Mesenteric fat pad (tissue), 1 donor: ENCODE measurements around the gene IL2RG. TPM values are rescaled to one million over a fixed set of nuclear protein-coding genes. Genes with fewer than 3 reads are reported as not detected.

ENCODE experiments used
- DNase-seq: peaks from one replicate; pipeline ENCODE4 v3.0.0-alpha.2; 2020; ENCODE audit warnings: low spot score
- total RNA-seq: library from RNA; stranded (reverse); fragmentation: NEBNext Ultra II Directional; extraction: Animal tissue kit (Norgen Biotek cat#: 25700); gene quantifications from one replicate; pipeline ENCODE4 v1.2.1, GENCODE V29; 2021
- donor health status: DM: yes; HTN: yes; CAD: no.

IL2RG gene
- total RNA-seq, 1 donor from 2014 or later = 5.8 TPM

DNA sequence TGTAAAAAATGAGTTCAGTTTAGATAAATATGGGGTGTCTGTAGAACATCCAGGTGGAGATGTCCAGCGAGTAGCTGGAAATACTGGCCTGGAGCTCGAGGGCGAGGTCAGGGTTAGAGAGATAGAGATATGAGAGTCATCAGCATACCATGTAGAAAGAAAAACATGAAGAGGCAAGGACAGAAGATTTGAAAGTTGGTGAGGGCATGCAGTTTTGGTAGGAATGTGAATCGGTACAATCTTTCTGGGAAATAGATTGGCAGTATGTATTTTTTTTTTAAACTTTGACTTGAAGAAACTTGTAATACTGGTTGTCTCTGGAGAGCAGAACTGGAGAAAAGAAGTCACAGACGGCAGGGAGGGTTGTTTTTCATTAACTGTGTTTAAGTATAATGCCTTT lies 40.8 kb downstream of the IL2RG start:
- no peak for DNase-seq

DNA sequence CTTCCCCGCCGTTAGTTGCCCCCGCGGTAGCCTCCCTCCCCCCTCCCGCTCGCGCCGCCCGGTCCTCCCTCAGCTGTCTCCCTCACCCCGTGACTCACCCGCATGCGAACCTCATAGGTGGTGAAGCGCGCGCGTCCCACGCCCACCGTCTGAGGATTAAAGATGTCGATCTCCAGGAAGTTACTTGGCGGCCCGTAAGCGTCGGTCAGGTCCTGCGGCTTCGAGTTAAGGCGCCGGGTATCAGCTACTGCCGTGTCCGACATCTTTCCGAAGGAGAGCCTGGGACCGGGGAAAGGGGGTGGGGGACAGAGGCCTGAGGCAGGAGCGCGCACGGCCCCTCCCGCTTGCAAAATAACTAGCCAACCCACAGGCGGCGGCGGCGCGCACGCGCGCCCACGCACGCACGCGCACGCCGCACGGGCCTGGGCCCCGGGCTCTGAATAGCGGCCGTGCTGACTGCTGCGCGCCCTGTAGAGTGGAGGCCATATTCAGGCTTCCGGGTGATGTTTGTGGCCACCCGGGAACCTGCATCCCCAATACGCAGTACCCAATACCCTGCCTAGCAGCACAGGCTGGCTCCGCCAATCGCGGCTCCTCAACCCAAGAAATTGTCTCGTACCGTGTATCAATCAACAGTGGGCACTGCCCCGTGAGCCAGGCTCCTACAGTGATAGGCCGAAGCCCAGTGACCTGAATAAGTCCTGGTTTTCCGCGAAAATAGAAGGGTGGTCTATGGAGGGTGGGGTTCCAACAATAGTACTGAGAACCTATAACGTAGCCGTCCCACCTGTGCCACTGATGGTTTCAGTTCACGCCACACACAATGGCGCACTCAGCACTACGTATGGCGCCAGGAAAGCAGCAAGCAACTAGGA lies 43.1 kb downstream of the IL2RG start, which contains the start of gene SNX12:
TSS of gene SNX12 (minus strand) at position 291 of the 875 bp plus-strand sequence. CDS start at position 263, 28 bp downstream.
- DNase-seq = peak; percentile 94

DNA sequence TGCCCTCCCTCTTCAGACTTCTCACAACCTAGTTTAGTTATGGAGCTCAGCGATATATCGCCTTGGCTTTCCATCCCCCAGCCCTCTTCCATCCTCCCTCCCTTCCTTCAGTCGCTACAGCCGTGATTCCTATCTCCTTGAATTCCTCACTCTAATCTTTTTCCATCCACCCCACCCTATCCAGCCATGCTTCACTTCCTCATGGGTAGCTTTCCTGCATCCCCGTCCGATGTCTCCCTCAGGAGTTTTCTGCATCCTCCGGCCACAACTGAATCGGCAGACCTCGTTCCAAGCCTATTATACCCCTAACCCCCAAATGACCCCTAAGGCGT lies 43.7 kb downstream of the IL2RG start:
- no peak for DNase-seq

GRCh38 chrX:71067089-71067488 lies 44.3 kb downstream of the IL2RG start:
- no peak for DNase-seq

DNA sequence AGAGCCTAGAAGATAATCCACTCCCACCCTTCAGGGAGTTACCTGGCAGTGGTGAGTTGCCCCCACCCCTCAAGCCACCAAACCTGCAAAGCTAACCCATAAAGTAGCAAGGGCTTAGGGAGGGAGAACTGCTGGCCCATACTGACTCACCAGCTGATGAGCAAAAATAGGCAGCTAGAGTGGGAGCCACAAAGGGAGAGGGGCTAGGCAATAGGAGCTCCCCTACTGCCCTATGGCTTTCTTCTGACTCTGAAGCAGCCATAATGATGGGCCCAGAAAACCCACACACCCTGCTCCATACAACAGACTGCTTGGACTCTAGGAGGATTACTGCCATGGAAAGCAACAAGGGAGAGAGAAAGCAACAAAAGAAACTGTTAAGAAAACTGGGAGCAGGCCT lies 51.2 kb downstream of the IL2RG start:
- no peak for DNase-seq

DNA sequence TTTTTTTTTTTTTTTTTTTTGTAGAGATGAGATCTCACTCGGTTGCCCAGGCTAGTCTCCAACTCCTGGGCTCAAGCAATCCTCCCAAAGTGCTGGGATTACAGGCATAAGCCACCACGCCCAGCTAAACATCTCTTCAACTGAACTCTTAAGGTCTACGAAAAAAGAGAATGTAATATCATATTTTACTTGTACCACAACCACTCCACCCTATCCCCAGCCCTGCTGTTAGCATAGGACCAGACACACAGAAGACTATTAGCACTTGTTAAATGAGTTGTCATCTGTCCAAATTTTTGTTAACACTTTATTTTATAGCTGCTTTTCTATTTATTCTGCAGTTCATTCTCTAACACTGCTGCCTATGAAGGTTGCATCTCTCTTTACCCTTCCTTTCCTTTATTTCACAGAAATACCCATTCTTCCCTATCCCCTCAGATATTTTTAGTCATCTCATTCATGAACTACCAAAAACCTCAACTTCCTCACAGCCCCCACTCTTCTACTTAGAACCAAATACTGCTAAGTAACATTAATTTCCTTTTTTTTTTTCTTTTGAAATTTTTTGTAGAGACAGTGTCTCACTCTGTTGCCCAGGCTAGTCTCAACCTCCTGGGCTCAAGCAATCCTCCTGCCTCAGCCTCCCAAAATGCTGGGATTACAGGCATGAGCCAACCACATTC lies 53.4 kb downstream of the IL2RG start:
- no peak for DNase-seq

Other genes with a start within 250 kb of the IL2RG start
- gene TEX11, start 202.9 kb downstream of the IL2RG start, total RNA-seq = not detected
- gene SLC7A3, start 180.5 kb downstream of the IL2RG start, total RNA-seq = not detected
- 53.6 TPM for gene SNX12, start 43.2 kb downstream of the IL2RG start, total RNA-seq
- gene FOXO4, start 15.7 kb downstream of the IL2RG start, total RNA-seq = 24.7 TPM
- 2.2 TPM for gene CXorf65, start 4.8 kb downstream of the IL2RG start, total RNA-seq
- 46.7 TPM for gene MED12, start 7.0 kb upstream of the IL2RG start, total RNA-seq
- 0.48 TPM for gene NLGN3, start 33.3 kb upstream of the IL2RG start, total RNA-seq
- not detected for gene GJB1, start 111.6 kb upstream of the IL2RG start, total RNA-seq
- gene ZMYM3, start 142.6 kb upstream of the IL2RG start, total RNA-seq = 11.8 TPM
- 168 TPM for gene NONO, start 172.1 kb upstream of the IL2RG start, total RNA-seq
- 0.84 TPM for gene ITGB1BP2, start 190.2 kb upstream of the IL2RG start, total RNA-seq